Activated naive CD8-positive, alpha-beta T cell treated with anti-CD3 and anti-CD28 coated beads, Interleukin-2, amount 10 ng/mL, durations not matched to agents 7 days and 5 days (primary cell): Measurements from ENCODE around the gene HS6ST3. TPM values are rescaled to one million over a fixed set of nuclear protein-coding genes. Genes with fewer than 3 reads are reported as not detected.
"Not testable (repeated sequence)": the region's sequence is repeated elsewhere in the genome, so short reads cannot be mapped to it uniquely, and the experiment has no call there.

ENCODE experiments used
- ATAC-seq: fragments of 150-1000 bp; cut with Tn5 transposase; one replicate; pipeline ENCODE4 v1.10.0; 2021; ENCODE audit warnings: low read depth, moderate library complexity
- POLR2A ChIA-PET: fragments of 350-600 bp; sonication (Branson Sonifier 250); formaldehyde crosslinking; loops from one replicate; lab custom pipeline; 2021; ENCODE audit warnings: antibody characterized with exemption; lab: Charles Lee
- DNase-seq: peaks from one replicate; pipeline ENCODE4 v3.0.0; 2021
- H3K27ac Mint-ChIP-seq: one replicate; pipeline ENCODE4 v1.8.0; 2022; ENCODE audit warnings: mild to moderate bottlenecking, mixed read lengths
- H3K27me3 Mint-ChIP-seq: one replicate; pipeline ENCODE4 v1.8.0; 2022; ENCODE audit warnings: mild to moderate bottlenecking, moderate library complexity, mixed read lengths
- H3K36me3 Mint-ChIP-seq: one replicate; pipeline ENCODE4 v1.8.0; 2021; ENCODE audit warnings: mild to moderate bottlenecking, mixed read lengths
- H3K4me1 Mint-ChIP-seq: one replicate; pipeline ENCODE4 v1.8.0; 2021; ENCODE audit warnings: mixed read lengths
- H3K4me3 Mint-ChIP-seq: one replicate; pipeline ENCODE4 v1.8.0; 2022; ENCODE audit warnings: mild to moderate bottlenecking, moderate library complexity, mixed read lengths
- H3K9me3 Mint-ChIP-seq: one replicate; pipeline ENCODE4 v1.8.0; 2021; ENCODE audit warnings: mixed read lengths
- total RNA-seq, 2 experiments: library from RNA; stranded (reverse); gene quantifications; one replicate each; pipeline ENCODE4 v1.2.3, GENCODE V29; 2021

HS6ST3 gene
- total RNA-seq, 2 experiments from 2014 or later, result not detected

DNA sequence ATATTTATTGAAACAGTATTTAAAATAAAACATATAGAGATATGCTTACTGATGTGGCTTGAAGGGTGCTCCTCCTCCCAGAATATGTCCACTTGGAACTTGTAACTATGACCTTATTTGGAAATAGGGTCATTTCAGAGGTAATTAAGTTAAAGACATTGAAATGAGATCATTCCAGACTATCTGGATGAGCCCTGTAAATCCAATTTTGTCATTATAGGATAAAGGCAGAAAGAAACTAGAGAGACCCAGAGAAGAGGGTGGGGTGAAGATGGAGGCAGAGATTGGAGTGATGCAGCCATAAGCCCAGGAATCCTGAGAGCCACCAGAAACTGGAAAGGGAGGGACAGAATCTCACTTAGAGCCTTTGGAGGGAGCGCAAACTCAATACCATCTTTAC is 661.2 kb downstream of the HS6ST3 start:
- Mint-ChIP-seq H3K36me3 (no peaks in the 10 kb centered on the region), H3K9me3 (no peaks in the 10 kb centered on the region), H3K4me1 (no peaks in the 10 kb centered on the region), H3K27ac (no peak overlapping the region), H3K27me3 (no peaks in the 10 kb centered on the region), H3K4me3 (no peak overlapping the region)
- DNase-seq (no peak), ATAC-seq (no peak)
- POLR2A ChIA-PET, result no interaction called here

DNA sequence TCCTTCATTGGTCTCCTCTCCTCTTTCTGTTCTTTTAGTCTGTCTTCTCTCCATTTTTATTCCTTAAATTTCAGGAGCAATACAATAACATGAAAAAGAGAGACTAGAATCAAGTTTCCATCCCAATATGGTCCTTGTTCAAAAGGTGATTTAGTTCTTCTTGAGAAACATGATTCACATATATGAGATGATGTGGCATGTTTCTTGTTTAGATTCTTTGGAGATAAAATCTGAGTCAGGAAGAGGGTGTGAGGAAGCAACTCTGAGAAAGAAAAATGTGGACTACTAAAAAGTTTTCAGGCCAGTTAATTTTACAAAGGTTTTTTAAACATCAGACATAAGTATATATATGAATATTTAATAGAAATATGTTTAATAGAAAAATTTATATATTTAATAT is 673.0 kb downstream of the HS6ST3 start:
- DNase-seq, result no peak
- ATAC-seq, result no peak
- Mint-ChIP-seq H3K27ac (no peak overlapping the region), H3K4me3 (no peak overlapping the region), H3K36me3 (no peaks in the 10 kb centered on the region), H3K4me1 (no peaks in the 10 kb centered on the region), H3K9me3 (peaks cover 2% of the 10 kb centered on the region), H3K27me3 (no peaks in the 10 kb centered on the region)
- POLR2A ChIA-PET, result no interaction called here

DNA sequence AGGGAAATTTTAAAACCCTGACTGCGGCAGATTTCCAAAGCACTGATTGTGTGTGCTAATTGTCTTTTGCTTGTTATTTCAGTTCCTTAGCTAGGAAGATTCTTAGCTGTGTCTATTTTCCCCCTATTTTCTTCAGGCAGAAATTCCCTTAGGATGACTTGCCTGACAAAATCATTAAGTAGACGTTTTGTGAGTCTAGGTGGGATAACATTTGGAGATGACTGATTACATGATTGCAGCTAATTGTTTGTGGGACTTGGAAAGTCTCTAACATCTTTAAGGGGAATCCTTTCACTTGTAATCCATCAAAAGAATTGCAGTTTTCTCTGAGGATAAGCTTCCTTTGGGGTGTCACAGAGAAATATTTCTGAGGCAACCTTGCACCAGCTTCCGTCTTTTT is 676.4 kb downstream of the HS6ST3 start:
- POLR2A ChIA-PET, result no interaction called here
- Mint-ChIP-seq H3K36me3 (no peaks in the 10 kb centered on the region), H3K4me3 (no peak overlapping the region), H3K27ac (no peak overlapping the region), H3K27me3 (no peaks in the 10 kb centered on the region), H3K4me1 (no peaks in the 10 kb centered on the region), H3K9me3 (peaks cover 2% of the 10 kb centered on the region)
- DNase-seq (no peak), ATAC-seq (no peak)

DNA sequence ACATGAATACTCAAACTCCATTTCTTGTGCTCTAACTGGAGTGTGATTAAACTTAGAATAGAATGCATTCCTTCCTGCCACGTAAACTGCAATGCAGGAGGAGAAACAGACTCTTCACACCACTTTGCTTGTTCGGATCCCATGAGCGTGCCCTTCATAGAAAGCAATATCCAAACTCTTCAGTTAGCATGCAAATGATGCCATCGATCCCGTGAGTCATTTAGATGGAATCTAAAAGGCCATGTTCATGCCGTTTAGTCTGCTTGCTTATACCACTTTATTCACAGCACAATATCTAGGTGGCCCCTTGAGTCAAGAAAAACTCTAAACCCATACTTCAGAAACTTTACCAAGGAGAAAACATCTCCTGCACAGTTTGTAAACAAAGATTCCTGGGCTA is 678.6 kb downstream of the HS6ST3 start:
- Mint-ChIP-seq H3K36me3 (no peaks in the 10 kb centered on the region), H3K4me3 (no peak overlapping the region), H3K9me3 (peaks cover 2% of the 10 kb centered on the region), H3K27me3 (no peaks in the 10 kb centered on the region), H3K27ac (no peak overlapping the region), H3K4me1 (no peaks in the 10 kb centered on the region)
- DNase-seq, result no peak
- POLR2A ChIA-PET, result no interaction called here
- ATAC-seq, result no peak

DNA sequence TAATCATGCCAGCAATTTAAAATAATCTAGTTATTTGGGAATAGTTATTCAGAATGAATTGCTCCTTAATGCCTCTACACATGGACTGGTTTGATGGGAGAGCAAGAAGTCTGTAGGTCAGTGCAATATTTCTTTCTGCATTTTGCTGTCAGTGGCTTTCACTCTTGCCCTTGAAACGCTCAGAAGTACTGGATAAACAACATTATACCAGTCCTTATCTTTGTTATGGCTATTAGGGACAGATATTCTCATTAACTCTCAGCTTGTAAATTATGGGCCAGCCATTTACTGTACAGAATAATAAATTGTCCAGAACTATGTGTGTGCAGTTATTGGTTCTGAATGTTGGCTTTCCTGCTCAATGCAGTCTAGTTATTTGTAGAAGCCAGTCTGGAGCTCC is 680.0 kb downstream of the HS6ST3 start:
- Mint-ChIP-seq H3K9me3 (peaks cover 4% of the 10 kb centered on the region), H3K4me1 (no peaks in the 10 kb centered on the region), H3K27me3 (no peaks in the 10 kb centered on the region), H3K36me3 (no peaks in the 10 kb centered on the region), H3K4me3 (no peak overlapping the region), H3K27ac (no peak overlapping the region)
- POLR2A ChIA-PET, result no interaction called here
- no peak for ATAC-seq
- DNase-seq, result no peak

DNA sequence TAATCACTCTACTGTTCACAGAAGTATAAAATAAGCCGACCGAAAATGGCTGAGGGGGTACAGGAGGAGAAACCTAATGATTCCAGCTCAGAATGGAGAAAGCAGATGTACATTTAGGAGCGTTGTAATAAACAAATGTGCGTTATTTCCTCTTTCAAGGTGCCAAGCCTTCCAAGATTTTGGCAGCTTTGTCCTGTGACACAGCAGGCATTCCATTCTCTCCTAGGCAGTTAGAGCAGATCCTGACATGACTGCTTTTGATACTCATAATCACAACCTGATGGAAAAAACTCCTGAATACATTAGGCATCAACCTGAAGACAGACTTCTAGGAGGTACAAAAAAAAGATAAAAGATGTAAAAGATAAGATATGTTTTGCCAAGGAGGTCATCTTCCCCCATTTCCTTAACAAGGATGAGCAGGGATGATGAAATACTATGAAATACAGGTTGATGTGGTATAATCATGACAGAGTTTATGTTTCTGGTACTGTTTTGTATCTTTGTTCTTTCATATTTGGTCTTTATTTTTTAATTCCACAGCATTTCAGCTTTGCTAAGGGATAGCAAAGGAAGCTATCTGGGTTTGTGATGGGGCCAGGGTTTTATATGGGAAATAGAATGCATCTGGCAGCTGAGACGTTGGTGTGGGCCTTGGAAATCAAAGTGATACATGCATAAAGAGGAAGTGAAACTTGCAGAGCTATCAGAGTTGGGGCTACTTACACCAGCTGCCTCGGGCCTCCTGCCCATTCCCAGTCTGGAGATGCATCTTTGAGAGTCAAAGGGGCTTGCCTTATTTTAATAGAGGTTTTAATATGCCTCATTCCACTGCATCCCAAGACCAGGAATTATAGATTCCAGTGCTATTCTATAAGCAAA is 681.8 kb downstream of the HS6ST3 start:
- Mint-ChIP-seq H3K27ac (no peak overlapping the region), H3K36me3 (no peaks in the 10 kb centered on the region), H3K4me1 (no peaks in the 10 kb centered on the region), H3K27me3 (no peaks in the 10 kb centered on the region), H3K9me3 (peaks cover 7% of the 10 kb centered on the region), H3K4me3 (no peak overlapping the region)
- ATAC-seq, result no peak
- POLR2A ChIA-PET, result no interaction called here
- DNase-seq, result no peak

DNA sequence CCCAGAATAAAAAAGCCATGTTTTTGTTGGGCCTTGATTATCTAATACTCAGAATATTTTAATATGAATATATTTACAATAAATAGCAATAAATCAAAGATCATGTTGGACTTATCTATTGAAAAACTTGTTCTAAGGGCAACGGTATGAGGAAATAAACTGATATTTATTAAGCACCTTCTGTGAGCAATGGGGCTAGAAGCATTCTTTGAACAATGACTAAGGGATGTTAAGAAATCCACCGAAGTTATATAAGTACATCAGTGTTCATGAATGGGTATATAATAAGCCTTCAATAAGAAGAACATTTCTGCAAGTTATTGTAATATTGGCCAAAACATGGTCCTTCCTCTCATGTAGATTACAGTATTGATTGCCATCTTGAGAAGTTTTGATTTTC is 682.5 kb downstream of the HS6ST3 start:
- Mint-ChIP-seq H3K27ac (no peak overlapping the region), H3K9me3 (peaks cover 8% of the 10 kb centered on the region), H3K4me1 (no peaks in the 10 kb centered on the region), H3K4me3 (no peak overlapping the region), H3K36me3 (no peaks in the 10 kb centered on the region), H3K27me3 (no peaks in the 10 kb centered on the region)
- POLR2A ChIA-PET, result no interaction called here
- ATAC-seq, result no peak
- no peak for DNase-seq

DNA sequence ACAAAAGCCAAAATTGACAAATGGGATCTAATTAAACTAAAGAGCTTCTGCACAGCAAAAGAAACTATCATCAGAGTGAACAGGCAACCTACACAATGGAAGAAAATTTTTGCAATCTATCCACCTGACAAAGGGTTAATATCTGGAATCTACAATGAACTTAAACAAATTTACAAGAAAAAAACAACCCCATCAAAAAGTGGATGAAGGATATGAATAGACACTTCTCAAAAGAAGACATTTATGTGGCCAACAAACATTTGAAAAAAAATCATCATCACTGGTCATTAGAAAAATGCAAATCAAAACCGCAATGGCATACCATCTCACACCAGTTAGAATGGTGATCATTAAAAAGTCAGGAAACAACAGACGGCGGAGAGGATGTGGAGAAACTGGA is 688.4 kb downstream of the HS6ST3 start:
- H3K27me3 Mint-ChIP-seq, POLR2A ChIA-PET, H3K27ac Mint-ChIP-seq, H3K4me1 Mint-ChIP-seq, H3K4me3 Mint-ChIP-seq, DNase-seq, ATAC-seq, H3K36me3 Mint-ChIP-seq: not testable (repeated sequence)
- H3K9me3 Mint-ChIP-seq, result peaks cover 12% of the 10 kb centered on the region

DNA sequence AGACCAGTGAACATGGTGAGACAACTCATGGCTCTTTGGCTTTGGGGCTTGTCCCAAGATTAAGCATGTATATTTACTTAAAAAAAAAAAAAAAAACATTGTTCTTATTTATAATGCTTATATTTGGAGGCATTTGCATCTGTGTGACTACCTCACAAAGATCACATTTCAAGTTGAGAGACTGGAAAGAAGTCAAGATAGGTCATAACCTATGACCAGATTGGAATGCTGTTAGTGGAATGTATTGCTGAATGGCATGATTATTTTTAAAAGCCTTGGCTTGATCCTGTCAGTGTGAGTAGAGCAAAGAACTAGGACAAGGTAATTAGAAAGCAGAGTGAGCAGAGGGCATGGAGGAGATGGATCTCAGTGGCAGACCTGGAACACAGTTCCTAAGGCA is 689.8 kb downstream of the HS6ST3 start:
- H3K9me3 Mint-ChIP-seq, result peaks cover 9% of the 10 kb centered on the region
- no peaks in the 10 kb centered on the region for H3K27me3 Mint-ChIP-seq
- POLR2A ChIA-PET, result no interaction called here
- H3K36me3 Mint-ChIP-seq, result no peaks in the 10 kb centered on the region
- DNase-seq, result no peak
- ATAC-seq, result no peak
- H3K4me3 Mint-ChIP-seq, result no peak overlapping the region
- no peaks in the 10 kb centered on the region for H3K4me1 Mint-ChIP-seq
- H3K27ac Mint-ChIP-seq, result no peak overlapping the region

DNA sequence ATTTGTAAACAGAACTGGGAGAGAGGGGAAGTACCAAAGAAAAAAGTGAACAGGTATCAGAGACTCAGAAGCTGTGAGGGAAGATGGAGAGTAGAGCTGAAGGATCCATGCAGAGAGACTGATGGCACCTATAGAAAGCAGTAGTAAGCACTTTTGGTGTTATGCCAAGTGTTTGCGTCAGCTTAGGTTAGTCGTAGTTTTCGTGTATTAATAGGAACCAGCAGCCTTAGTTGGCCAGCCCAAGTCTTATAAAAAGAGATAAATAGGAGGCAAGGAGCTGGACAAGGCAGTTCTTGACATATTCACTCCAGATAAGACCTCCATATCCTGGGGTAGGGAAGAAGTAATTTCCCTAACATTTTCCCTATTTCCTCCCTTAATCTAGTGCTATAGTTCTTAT is 690.2 kb downstream of the HS6ST3 start:
- Mint-ChIP-seq H3K9me3 (peaks cover 9% of the 10 kb centered on the region), H3K4me3 (no peak overlapping the region), H3K36me3 (no peaks in the 10 kb centered on the region), H3K4me1 (no peaks in the 10 kb centered on the region), H3K27ac (no peak overlapping the region), H3K27me3 (no peaks in the 10 kb centered on the region)
- POLR2A ChIA-PET, result no interaction called here
- ATAC-seq, result no peak
- DNase-seq, result no peak

DNA sequence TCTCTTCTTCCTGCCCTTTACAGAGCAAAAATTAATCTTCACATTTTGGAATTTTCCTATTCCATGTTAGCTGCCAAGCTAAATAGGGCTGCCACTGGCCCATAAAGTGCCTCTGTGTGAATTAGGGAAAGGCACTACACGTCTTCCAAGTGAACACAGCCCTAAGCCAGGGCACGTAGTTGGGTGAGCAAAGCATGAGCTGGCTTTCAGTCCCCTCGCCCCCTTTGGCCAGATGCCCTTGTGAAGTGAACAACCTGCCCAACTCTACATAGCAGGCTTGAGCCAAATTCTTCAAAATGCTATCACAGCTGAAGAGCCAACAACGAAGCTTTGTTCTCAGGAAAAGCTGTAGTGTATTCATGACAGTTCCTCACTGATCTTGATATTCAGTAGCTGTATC is 691.2 kb downstream of the HS6ST3 start:
- Mint-ChIP-seq H3K4me3 (no peak overlapping the region), H3K9me3 (peaks cover 7% of the 10 kb centered on the region), H3K27me3 (no peaks in the 10 kb centered on the region), H3K36me3 (no peaks in the 10 kb centered on the region), H3K4me1 (no peaks in the 10 kb centered on the region), H3K27ac (no peak overlapping the region)
- DNase-seq (no peak), ATAC-seq (no peak)
- POLR2A ChIA-PET, result no interaction called here

DNA sequence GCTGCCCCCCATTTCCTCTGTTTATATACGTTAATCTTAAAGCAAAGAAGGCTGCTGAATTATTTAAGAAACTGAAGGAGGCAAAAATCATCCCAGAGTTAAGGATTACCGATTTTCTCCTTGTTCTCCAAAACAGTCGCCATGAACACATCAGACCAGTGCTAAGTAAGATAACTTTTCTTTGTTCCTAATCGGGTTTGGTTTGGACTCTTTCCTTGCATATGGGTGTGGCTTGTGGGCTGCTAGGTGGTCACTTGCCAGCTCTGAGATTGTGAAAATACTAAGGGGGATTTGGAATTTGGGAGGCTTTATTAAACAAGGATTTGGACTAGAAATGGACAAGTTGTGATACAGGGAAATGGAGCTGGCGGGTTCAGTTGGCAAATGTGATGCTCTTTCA is 692.3 kb downstream of the HS6ST3 start:
- H3K27me3 Mint-ChIP-seq, result no peaks in the 10 kb centered on the region
- H3K4me3 Mint-ChIP-seq, result no peak overlapping the region
- H3K9me3 Mint-ChIP-seq, result peaks cover 8% of the 10 kb centered on the region
- POLR2A ChIA-PET, result no interaction called here
- DNase-seq, result no peak
- ATAC-seq, result no peak
- H3K4me1 Mint-ChIP-seq, result no peaks in the 10 kb centered on the region
- H3K36me3 Mint-ChIP-seq, result no peaks in the 10 kb centered on the region
- no peak overlapping the region for H3K27ac Mint-ChIP-seq

DNA sequence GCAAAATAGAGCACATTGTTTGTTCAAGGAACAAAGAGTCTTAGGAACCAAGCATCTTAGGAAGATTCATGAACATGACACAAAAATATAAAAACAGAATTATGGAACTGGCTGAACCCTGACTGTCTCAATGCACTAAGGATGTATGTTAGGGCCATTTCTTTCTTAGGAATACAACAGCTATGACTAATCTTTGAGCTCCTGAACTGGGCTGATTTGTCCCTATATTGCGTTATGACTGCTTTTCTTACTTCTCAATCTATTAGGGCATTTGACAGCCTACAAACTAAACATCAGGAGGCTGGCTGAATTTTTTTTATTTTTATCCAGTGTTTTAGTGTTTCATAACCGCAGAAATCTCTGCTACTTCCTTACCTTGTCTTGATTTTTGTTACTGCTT is 693.1 kb downstream of the HS6ST3 start:
- Mint-ChIP-seq H3K36me3 (no peaks in the 10 kb centered on the region), H3K27me3 (no peaks in the 10 kb centered on the region), H3K4me3 (no peak overlapping the region), H3K27ac (no peak overlapping the region), H3K4me1 (no peaks in the 10 kb centered on the region), H3K9me3 (peaks cover 6% of the 10 kb centered on the region)
- no peak for ATAC-seq
- no peak for DNase-seq
- POLR2A ChIA-PET, result no interaction called here

DNA sequence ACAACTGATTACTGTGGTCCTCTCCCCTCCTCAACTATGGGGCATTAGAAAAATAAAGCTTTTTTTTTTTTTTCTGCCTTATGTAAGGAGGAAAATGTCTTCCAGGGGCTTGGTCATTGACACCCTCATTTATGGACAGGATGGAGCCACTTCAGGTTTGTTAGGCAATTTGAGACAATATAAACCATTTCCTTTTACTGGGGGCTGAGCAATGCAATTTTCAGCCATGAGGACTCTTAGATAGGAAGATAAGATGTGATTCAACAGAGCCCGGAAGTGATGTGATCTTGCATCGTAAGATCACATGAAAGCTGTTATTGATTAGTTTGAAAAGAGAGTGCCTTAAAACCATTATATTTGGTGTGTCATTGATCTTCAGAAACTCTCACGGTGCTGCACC is 693.6 kb downstream of the HS6ST3 start:
- Mint-ChIP-seq H3K4me3 (no peak overlapping the region), H3K27me3 (no peaks in the 10 kb centered on the region), H3K27ac (no peak overlapping the region), H3K9me3 (peaks cover 5% of the 10 kb centered on the region), H3K36me3 (no peaks in the 10 kb centered on the region), H3K4me1 (no peaks in the 10 kb centered on the region)
- DNase-seq (no peak), ATAC-seq (no peak)
- POLR2A ChIA-PET, result no interaction called here
